Fibroblast of mammary gland (primary cell): ENCODE results near the gene RFX2.
A peak's percentile ranks its signal among the peaks of the same experiment; 100 is the strongest.

Source experiments
- DNase-seq: peaks from one replicate; pipeline ENCODE4 v3.0.0-alpha.2; 2010; ENCODE audit warnings: low read depth
- H3K4me3 ChIP-seq: 2 replicates; pipeline ENCODE4 v1.5.1; 2011; ENCODE audit warnings: low read depth, mild to moderate bottlenecking, low read length, moderate library complexity; ENCODE audit not compliant: control insufficient read depth
- CTCF ChIP-seq: conservative IDR thresholded peaks from 2 replicates; pipeline ENCODE4 v1.5.1; 2011; ENCODE audit warnings: low read depth, low read length, inconsistent platforms; ENCODE audit not compliant: control insufficient read depth, insufficient read depth

RFX2 gene

GRCh38 chr19:6047741-6048251, 62.5 kb downstream of the RFX2 start:
- H3K4me3 ChIP-seq = no peak overlapping the region
- peak; percentile 46 for DNase-seq
- TF ChIP-seq CTCF = peak; percentile 75

- no peak for DNase-seq
- H3K4me3 ChIP-seq = no peak overlapping the region
- TF ChIP-seq CTCF = no peak
Observed at GRCh38 chr19:6047256-6047655, 63.0 kb downstream of the RFX2 start.

GRCh38 chr19:6045108-6045507, 65.2 kb downstream of the RFX2 start:
- H3K4me3 ChIP-seq = no peak overlapping the region
- DNase-seq = no peak
- TF ChIP-seq CTCF = no peak

GRCh38 chr19:6044056-6044805, 66.1 kb downstream of the RFX2 start:
- H3K4me3 ChIP-seq = no peak overlapping the region
- DNase-seq = no peak
- no peak for TF ChIP-seq CTCF

- H3K4me3 ChIP-seq = no peak overlapping the region
- no peak for TF ChIP-seq CTCF
- DNase-seq = no peak
Observed at GRCh38 chr19:6042776-6043726, 67.2 kb downstream of the RFX2 start.

- H3K4me3 ChIP-seq = no peak overlapping the region
- DNase-seq = no peak
Observed at GRCh38 chr19:6041991-6042481, 68.3 kb downstream of the RFX2 start.

More at GRCh38 chr19:6041991-6042481, 68.3 kb downstream of the RFX2 start:
- TF ChIP-seq CTCF = no peak
